NCI-H82 treated with DMSO at 0.1 percent for 48 hours (cell line): Measurements from ENCODE around the gene ATG4A.

Experiments
- DNase-seq: peaks from one replicate; lab custom pipeline; 2025; ENCODE audit not compliant: unreplicated experiment; lab: John Stamatoyannopoulos, UW

The ATG4A gene

DNA sequence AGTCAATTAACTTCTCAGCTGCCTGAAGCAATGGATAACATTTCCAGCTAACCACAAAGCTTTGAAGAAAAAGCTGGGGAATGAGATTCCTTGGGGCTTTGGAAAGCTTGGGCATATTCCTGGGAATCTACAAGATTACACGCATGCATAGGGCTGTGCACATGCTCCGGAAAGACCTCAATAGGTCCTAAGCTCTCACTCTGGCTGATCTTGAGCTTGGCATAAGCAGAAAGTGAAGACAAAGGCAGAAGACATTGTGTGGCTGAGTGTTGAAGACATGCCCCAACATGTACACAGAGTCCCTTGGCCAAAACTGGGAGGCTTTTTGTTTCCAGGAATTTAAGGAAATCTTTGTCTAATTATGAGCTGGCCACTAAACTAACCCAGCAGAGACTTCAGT lies 31.2 kb downstream of the ATG4A start:
- no peak for DNase-seq

DNA sequence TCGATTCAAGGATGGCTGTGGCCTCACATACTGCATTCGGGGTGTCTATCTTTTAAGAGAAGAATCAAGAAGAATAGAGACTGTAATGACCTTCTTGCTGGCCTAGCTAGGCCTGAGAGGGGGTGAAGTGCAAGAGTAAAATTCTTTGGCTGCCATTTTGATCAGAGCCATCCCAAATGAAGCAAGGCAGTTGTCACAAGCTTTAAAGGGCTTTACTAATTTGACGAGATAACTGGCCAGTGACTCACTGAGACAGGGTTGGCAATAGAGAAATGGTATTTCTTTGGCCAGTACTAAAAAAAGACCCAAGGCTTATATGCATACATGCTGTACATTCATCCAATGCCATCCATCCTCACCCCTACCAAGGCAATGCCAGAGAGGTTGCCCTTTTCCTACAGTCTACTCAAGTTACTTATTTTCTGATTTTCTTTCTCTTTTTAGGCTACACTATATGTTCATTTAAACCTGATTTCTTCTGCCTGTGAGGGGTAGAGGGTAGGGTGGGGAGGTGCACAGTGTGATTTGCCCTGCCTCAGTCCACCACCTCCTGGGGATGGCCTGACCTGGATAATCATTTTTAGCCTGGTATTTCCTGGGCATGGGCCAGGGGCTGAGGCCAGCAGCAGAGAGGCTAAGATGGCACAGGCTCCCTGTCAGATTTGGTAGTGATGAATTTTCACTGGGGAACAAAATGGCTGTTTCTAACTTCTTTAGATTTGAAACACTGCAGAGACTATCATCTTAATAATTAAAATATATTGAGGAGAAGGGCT lies 32.2 kb downstream of the ATG4A start:
- no peak for DNase-seq

DNA sequence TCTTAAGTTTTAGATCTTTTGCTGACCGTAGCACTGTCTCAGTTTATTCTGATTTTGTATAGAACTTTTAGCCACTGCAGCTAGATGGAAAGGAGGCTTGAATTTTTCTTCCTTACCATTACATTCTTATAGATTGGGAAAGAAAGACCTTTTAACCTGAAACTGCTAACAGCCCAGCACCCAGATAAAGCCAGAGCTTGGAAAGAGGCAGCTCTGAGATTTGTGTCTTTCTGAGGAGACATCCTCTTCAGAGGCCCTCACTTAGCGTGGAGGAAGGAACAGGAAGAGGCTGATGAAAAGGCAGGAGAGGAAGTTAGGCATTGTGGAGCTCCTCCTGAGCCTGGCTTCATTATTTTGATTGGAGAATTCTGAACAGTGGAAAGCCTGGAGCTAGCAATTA lies 35.1 kb downstream of the ATG4A start:
- no peak for DNase-seq

DNA sequence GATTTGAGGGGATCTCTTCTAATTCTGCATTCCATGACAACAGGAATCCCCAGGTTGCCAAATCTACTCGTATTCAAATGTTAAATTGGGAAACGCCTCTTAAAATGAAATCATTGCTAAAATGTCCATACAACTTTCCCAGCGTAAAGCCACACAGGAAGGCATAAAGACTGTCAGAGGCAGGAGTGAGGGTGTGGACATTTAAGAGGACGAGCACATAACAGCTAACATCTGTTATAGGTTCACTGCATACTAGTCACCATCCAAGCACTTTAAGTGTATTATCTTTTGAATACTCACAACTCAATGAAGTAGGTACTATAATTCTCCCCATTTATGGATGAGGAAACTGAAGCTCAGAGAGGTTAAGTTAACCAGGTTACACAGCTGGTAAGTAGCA lies 35.6 kb downstream of the ATG4A start:
- DNase-seq = no peak

GRCh38 chrX:108130889-108131288 lies 39.3 kb downstream of the ATG4A start:
- no peak for DNase-seq

GRCh38 chrX:108131471-108131870 lies 39.9 kb downstream of the ATG4A start:
- no peak for DNase-seq

- no peak for DNase-seq
Observed at GRCh38 chrX:108132034-108132433, 40.5 kb downstream of the ATG4A start.

GRCh38 chrX:108132876-108133275 lies 41.3 kb downstream of the ATG4A start:
- DNase-seq = no peak

GRCh38 chrX:108134724-108135123 lies 43.1 kb downstream of the ATG4A start:
- DNase-seq = no peak

DNA sequence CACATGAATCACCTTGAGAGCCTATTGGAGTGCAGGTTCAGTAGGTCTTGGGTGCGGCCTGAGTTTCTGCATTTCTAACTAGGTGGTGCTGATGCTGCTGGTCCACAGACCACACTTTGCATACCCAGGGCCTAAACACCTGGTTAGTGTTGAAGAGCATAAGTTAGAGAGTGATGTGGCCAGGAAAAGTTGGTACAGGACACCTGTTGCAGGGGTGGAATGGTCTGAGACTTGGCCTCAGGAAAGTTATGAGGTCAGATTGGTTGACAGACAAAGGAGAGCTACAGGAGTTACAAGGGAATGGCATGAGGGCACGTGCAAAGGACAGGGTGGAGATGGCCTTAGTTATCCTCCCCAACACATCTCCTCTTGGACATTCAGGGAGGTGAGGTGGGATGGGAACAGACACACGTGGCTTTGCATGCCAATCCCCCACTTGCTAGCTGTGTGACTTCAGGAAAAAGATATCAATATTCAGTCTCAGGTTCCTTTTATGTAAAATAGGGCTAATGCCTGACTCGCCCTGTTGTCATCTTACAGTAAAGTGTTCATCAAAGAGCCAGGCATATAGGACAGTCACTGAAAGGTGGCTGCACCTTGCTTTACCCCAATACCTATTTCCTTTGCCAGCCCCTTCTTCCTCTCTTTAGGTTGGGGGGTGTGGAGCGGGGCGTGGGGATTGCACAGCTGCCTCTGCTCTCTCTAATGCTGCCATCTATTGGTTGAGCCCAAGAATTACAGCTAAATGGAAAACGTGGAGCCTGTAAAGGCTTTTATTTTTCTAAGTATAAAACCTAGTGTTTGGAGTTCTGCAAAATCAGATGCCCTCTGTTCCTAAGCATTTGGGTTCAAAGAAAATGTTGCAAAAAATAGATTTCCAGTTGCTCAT lies 47.5 kb downstream of the ATG4A start:
- no peak for DNase-seq

DNA sequence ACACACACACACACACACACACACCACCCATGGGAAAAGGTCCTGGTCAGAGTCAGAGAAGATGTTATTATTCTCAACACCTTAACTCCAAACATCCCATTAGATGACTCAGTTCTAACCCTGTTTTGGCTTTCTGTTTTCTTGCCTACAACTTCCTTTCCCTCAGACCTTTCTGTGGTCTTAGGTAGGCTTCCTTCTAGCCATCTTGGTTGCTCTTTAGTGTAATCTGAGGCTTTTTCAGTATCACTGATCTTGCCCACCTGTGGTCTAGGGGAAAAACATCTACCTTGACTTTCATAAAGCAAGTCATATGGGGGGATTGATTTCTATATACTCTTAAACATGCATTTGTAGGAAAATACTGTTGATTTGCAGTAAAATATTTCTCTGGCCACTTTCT lies 56.9 kb downstream of the ATG4A start:
- DNase-seq = no peak

DNA sequence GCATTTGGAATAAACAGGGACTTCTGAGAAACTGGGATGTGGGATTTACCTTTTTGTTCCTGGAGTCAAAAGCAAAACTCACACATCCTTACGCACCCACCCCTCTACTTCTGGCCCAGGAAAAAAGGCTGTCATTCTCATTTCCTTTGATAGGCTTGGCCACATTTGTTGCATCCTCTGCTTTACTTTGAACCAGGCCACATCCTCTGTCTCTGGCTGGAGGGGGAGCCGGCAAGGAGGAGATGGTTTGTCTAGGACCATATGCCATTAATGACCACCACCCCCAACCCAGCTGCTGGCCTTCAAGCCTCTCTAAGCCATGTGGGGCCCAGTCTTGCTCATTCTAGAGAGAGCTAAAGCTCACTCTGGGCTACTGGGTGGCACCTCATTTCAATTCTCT lies 64.5 kb downstream of the ATG4A start:
- DNase-seq = no peak

DNA sequence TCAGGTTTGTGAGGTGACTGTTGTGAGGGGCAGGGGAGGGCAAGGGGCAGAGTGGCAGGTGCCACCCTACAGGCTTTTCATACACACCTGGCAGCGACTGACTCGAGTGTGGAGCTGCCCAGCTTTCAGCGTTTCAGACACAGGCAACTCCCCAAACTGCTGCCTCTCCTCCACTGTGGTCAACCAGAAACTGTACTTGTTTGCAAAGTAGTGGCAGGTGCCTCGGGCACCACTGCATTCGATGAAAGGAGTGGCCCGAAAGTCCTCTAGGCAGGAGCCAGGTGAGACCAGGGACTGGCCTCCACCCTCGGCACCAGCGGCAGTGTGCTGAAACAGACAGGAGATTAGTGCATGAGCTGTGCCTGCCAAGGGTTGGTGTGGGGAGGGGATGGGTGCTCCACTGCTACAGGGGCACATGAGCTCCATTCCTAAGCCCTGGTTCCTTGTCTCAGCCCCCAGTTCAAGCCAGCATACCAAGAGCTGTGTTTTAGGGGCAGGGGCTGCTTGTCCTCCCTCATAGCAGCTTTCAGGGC lies 65.4 kb downstream of the ATG4A start:
- no peak for DNase-seq

- DNase-seq = no peak
Observed at GRCh38 chrX:108157628-108158027, 66.0 kb downstream of the ATG4A start.

GRCh38 chrX:108159028-108159670 lies 67.6 kb downstream of the ATG4A start:
- DNase-seq = no peak

DNA sequence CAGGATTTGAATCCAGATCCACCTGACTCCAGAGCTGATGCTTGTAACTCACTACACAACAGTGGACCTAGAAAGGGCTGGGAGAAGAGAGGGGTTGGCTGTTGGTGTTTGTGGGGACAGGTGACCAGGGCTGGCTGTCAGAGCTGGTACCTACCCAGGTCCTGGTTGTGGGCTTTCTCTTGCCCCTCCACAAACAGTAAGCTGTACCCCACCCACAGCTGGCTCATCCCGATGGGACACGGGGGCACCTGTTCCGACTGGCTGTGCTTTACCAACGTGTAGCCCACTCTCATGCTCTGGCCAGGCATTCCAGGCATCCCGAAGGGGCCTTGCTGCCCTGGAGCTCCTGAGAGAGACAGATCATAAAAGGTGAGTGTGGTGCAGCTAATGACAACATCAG lies 68.7 kb downstream of the ATG4A start:
- DNase-seq = no peak

GRCh38 chrX:108162265-108162664 lies 70.7 kb downstream of the ATG4A start:
- DNase-seq = no peak

DNA sequence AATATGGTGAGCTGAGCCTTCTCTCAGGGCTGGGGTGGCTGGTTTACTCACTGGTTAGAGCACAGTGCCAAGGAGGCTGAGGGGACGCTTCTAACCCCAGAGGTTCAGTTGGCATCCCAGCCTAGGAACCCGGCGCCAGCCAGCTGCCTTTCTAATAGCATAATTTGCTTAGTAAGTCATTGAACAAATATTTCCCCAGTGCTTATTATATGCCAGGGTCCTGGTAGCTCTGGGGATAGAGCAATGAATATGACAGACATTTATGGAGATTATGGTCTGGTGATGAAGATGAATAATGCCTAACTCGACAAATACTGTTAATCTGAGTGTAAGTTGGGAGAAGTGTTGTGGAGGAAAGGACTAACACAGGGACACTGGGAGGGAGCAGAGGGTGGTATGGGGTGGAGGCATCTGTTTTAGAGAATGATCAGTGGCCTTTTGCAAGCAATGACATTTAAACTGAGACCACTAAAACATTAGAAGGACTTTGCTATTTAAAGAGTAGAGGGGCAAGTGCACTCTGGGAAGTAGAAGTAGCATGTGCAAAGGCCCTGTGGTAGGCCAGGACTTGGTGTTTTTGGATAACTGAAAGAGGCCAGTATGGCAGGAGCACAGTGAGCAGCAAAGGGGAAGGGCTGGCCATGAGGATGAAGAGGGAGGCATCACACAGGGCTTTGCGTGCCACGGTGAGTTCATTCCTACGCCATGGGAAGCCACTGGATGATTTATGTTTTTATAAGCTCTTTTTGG lies 71.9 kb downstream of the ATG4A start:
- DNase-seq = no peak

GRCh38 chrX:108165383-108166111 lies 74.0 kb downstream of the ATG4A start:
- peak; percentile 27 for DNase-seq

DNA sequence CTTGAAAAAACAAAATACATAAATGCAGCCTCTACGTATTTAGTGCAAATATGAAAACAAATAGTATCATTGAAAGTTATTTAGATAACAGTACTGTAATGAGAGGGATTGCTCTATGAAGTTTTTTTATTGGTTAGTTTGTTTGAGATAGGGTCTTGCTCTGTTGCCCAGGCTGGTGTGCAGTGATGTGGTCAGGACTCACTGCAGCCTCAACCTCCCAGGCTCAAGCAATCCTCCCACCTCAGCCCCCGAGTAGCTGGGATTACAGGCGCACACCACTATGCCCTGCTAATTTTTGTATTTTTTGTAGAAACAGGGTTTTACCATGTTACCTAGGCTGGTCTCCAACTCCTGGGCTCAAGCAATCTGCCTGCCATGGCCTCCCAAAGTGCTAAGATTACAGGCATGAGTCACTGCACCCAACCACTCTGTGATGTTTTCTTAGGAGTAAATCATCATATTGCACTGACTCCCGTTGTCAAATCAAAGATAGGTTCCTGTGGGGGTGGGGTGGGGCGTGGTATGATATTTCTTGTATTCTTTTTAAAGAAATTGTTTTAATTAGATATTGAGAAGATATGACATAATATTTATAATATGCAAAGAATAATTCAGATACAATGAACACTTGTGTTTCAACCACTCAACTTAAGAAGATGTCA lies 75.8 kb downstream of the ATG4A start:
- no peak for DNase-seq
